HepG2 (cell line): ENCODE measurements around the gene ENTHD1. TPM values are rescaled to one million over a fixed set of nuclear protein-coding genes. Genes with fewer than 3 reads are reported as not detected.

Experiments used
- ATAC-seq: fragments of 200-7000 bp; cut with Tn5 transposase; 3 replicates; pipeline ENCODE4 v1.9.1; 2020; ENCODE audit warnings: mild to moderate bottlenecking, moderate library complexity
- BruUV-seq: library from RNA; stranded (reverse); fragments of 400-500 nt; replicated peaks from 2 replicates; lab custom pipeline; 2021; lab: Mats Ljungman, UMichigan
- CTCF ChIA-PET: fragments of 300-600 bp; formaldehyde crosslinking; extraction: SDS; loops from one replicate; lab custom pipeline; 2021; ENCODE audit warnings: low total read pairs, inconsistent platforms, low intra/inter-chr PET ratio; lab: Yijun Ruan, JAX
- POLR2A ChIA-PET: fragments of 350-600 bp; sonication (Branson Sonifier 250); formaldehyde crosslinking; loops from one replicate; lab custom pipeline; 2020; ENCODE audit warnings: antibody characterized with exemption, inconsistent platforms; lab: Yijun Ruan, JAX
- DNase-seq: peaks from one replicate; pipeline ENCODE4 v3.0.0-alpha.2; 2015; ENCODE audit warnings: low spot score
- FAIRE-seq: peaks from 3 replicates; lab custom pipeline; 2011; peaks lifted over from hg19 to GRCh38; lab: Jason Lieb, UNC
- H2AFZ ChIP-seq: one replicate; pipeline ENCODE4 v1.6.1; 2011; ENCODE audit warnings: low read length, inconsistent platforms
- H3K27ac ChIP-seq: fragments of 300-600 bp; 3 replicates; pipeline ENCODE4 v1.8.0; 2011; ENCODE audit warnings: mixed run types, mild to moderate bottlenecking, mixed read lengths, low read length, inconsistent platforms; ENCODE audit not compliant: insufficient read depth; ENCODE audit errors: extremely low read length
- H3K27me3 ChIP-seq, 2 experiments: fragments of 200-600 bp in 1 of 2; 2 replicates in 1 of 2; 3 replicates in 1 of 2; pipeline versions ENCODE4 v1.6.0 to v1.8.0; 2011; ENCODE audit warnings: low read length in 2 of 2, mild to moderate bottlenecking in 2 of 2, moderate library complexity in 2 of 2, inconsistent platforms in 1 of 2; ENCODE audit not compliant: insufficient read depth in 2 of 2, control insufficient read depth in 1 of 2
- H3K36me3 ChIP-seq, 2 experiments: fragments of 200-600 bp in 1 of 2; replicated peaks in 1 of 2; 2 replicates in 1 of 2; 3 replicates in 1 of 2; pipeline versions ENCODE4 v1.5.1 to v1.8.0; 2011; ENCODE audit warnings: low read length in 2 of 2, inconsistent platforms in 1 of 2; ENCODE audit not compliant: insufficient read depth in 2 of 2, control insufficient read depth in 1 of 2
- H3K4me1 ChIP-seq: 2 replicates; pipeline ENCODE4 v1.5.1; 2012; ENCODE audit warnings: low read length, inconsistent platforms; ENCODE audit not compliant: insufficient read depth
- H3K4me2 ChIP-seq: 2 replicates; pipeline ENCODE4 v1.6.0; 2011; ENCODE audit warnings: low read depth, low read length, inconsistent platforms
- H3K4me3 ChIP-seq, 3 experiments: fragments of 200-600 bp in 1 of 3; sonication (generic), shearing (Covaris generic) in 1 of 3; replicated peaks in 1 of 3; 2 replicates each; pipeline ENCODE4 v1.5.1; 2011 to 2016; ENCODE audit warnings: low read length in 3 of 3, inconsistent platforms in 2 of 3, low read depth in 2 of 3, mild to moderate bottlenecking in 2 of 3, control low read depth in 1 of 3, mixed read lengths in 1 of 3; ENCODE audit not compliant: insufficient read depth in 1 of 3
- H3K79me2 ChIP-seq: one replicate; pipeline ENCODE4 v1.6.1; 2011; ENCODE audit warnings: low read length, inconsistent platforms; ENCODE audit not compliant: insufficient read depth
- H3K9ac ChIP-seq: 2 replicates; pipeline ENCODE4 v1.6.0; 2011; ENCODE audit warnings: mild to moderate bottlenecking, low read depth, low read length, inconsistent platforms; ENCODE audit not compliant: insufficient read depth
- H3K9me3 ChIP-seq: 2 replicates; pipeline ENCODE4 v1.5.1; 2012; ENCODE audit warnings: mild to moderate bottlenecking, low read length
- H4K20me1 ChIP-seq: 2 replicates; pipeline ENCODE4 v1.6.0; 2011; ENCODE audit warnings: inconsistent platforms, mild to moderate bottlenecking, low read length, moderate library complexity; ENCODE audit not compliant: insufficient read depth
- ATRX ChIP-seq: sonication (generic); formaldehyde crosslinking; IDR thresholded peaks from 2 replicates; pipeline ENCODE4 v1.4.0; 2020; ENCODE audit warnings: missing genetic modification reagents, borderline replicate concordance
- BCL6 ChIP-seq: IDR thresholded peaks from 2 replicates; pipeline ENCODE4 v1.6.1; 2016; ENCODE audit warnings: missing genetic modification reagents, missing compliant biosample characterization
- EEA1 ChIP-seq: sonication (generic); formaldehyde crosslinking; IDR thresholded peaks from 2 replicates; pipeline ENCODE4 v1.5.1; 2020; ENCODE audit warnings: mild to moderate bottlenecking, missing genetic modification reagents, borderline replicate concordance
- MLXIP ChIP-seq: sonication (generic); formaldehyde crosslinking; IDR thresholded peaks from 2 replicates; pipeline ENCODE4 v1.9.0; 2021; ENCODE audit warnings: missing genetic modification reagents, borderline replicate concordance
- RARA ChIP-seq: IDR thresholded peaks from 2 replicates; pipeline ENCODE4 v1.6.1; 2016; ENCODE audit warnings: missing genetic modification reagents, missing compliant biosample characterization
- ZHX1 ChIP-seq: sonication (generic); formaldehyde crosslinking; IDR thresholded peaks from 2 replicates; pipeline ENCODE4 v1.8.1; 2022; ENCODE audit warnings: low read depth, mild to moderate bottlenecking, missing genetic modification reagents
- ZNF10 ChIP-seq: sonication (generic); formaldehyde crosslinking; IDR thresholded peaks from 2 replicates; pipeline ENCODE4 v1.4.0; 2020; ENCODE audit warnings: mild to moderate bottlenecking, low read depth, missing genetic modification reagents, borderline replicate concordance
- ZNF546 ChIP-seq: sonication (generic); formaldehyde crosslinking; conservative IDR thresholded peaks from 2 replicates; pipeline ENCODE4 v1.8.1; 2023; ENCODE audit warnings: mild to moderate bottlenecking, missing genetic modification reagents
- ZNF800 ChIP-seq: sonication (generic); formaldehyde crosslinking; IDR thresholded peaks from 2 replicates; pipeline ENCODE4 v1.4.0; 2020; ENCODE audit warnings: missing genetic modification reagents
- WGBS: methylation state at CpG from one replicate; pipeline ENCODE4 v1.1.6; 2017; ENCODE audit warnings: low lambda C conversion rate; 5-methylcytosine and 5-hydroxymethylcytosine counted together
- in situ Hi-C: cut with HindIII; loops from 2 replicates; pipeline ENCODE4 v1.10.0; 2017; ENCODE audit warnings: low pct_unique_long_range_greater_than_20kb; ENCODE audit not compliant: extremely low pct_ligation_motif_present
- intact Hi-C: fragments of 100-400 bp; cut with micrococcal nuclease; formaldehyde crosslinking; loops from one replicate; pipeline ENCODE4 v1.10.0; 2022; ENCODE audit not compliant: unreplicated experiment
- polyA plus RNA-seq, 8 experiments: library from polyadenylated mRNA; depleted of rRNA in 3 of 8; stranded (reverse) in 7 of 8; unstranded in 1 of 8; fragments of >200 nt; fragmentation: Illumina TruSeq in 4 of 8; extraction: Trizol in 4 of 8; gene quantifications; 2 replicates each; pipeline versions ENCODE4 v1.2.1 to v1.2.3, GENCODE V29; 2011 to 2016; ENCODE audit warnings: low read depth in 4 of 8, missing spikeins in 1 of 8, mixed read lengths in 1 of 8; ENCODE audit not compliant: insufficient read depth in 1 of 8
- total RNA-seq, 5 experiments: library from RNA; depleted of rRNA; stranded (reverse); fragments of >200 nt; fragmentation: Illumina TruSeq; extraction: Trizol; gene quantifications; 2 replicates each; pipeline ENCODE4 v1.2.3, GENCODE V29; 2016; ENCODE audit warnings: low read depth in 1 of 5
- TF ChIP-seq, protein P1 (sequence below): sonication (generic); formaldehyde crosslinking; conservative IDR thresholded peaks from 2 replicates; pipeline ENCODE4 v1.4.0; 2020; ENCODE audit warnings: mild to moderate bottlenecking, missing genetic modification reagents, moderate library complexity

ENTHD1 gene
- total and polyA plus RNA-seq, 2 of the 13 experiments (the other 11 are each of a cell fraction or from before 2014, with no cell fraction given), result not detected

DNA sequence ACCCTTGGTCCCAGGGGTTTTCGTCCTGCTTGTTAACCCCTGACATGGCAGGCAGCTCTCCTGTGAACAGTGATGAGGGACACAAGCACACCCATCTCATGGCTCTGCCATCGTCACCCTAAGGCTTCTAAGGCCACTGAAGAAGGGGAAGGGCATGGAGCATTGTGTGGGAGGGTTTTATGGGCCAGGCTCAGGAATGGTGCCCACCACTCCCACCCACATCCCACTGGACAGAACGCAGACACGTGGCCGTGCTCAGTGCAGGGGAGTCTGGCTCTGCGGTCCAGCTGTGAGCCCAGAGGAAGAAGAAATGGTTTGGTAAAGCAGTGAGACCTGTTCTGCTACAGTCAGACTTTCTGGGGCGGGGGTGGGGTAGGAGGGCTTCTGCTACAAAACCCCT is 193.0 kb downstream of the ENTHD1 start (continued):
- TF ChIP-seq ZHX1 (CRISPR knock-in tag) (no peak), ZNF800 (no peak), ZNF10 (CRISPR knock-in tag) (no peak)

DNA sequence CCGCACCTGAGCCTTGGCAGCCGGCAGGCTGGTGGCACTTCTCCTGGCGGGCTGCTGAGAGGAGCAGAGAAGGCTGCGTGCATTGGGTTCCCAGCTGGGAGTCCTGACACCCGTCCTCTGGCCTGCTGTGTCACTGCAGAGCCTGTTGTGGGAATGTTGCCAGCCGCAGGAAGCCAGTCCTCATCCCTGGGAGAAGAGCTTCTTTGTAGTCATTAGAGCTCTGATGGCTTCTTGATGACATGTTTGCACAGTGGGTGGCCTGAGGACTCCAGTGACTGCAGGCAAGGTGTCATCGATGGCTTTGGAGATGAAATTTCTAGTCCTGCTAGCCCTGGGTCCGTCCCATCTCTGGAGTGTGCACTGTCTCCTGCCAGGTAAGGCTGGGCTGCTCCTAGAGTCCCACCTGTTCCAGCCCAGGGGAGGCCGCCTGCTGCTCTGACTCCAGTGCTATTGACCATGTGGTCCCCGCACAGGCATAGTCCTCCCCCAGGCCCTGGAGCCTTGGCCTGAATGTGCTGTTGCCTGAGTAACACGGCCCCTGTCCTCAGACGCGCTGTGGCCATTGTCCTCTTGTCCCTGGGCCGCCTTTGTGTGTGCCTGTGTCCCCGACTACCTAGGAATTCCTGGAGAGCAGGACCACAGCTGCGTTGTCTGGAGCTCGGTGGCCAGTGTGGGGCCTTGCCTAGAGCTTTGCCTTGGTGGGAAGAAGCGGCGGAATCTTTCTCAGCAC is 193.8 kb downstream of the ENTHD1 start:
- in situ Hi-C loops (no loop called here), intact Hi-C loops (no loop called here)
- CTCF ChIA-PET, result no interaction called here
- Histone ChIP-seq H3K4me3 (no peak overlapping the region), H2AFZ (no peak overlapping the region), H3K9me3 (no peaks in the 10 kb centered on the region), H3K27ac (no peak overlapping the region), H3K79me2 (no peaks in the 10 kb centered on the region), H3K36me3 (no peaks in the 10 kb centered on the region), H3K9ac (no peak overlapping the region), H4K20me1 (0 out of 2 replicates have a peak, but pooled peaks cover 2% of the 10 kb centered on the region), H3K4me2 (no peak overlapping the region), H3K27me3 (peaks cover 10 to 47% of the 10 kb centered on the region in 2 experiments), H3K4me1 (no peaks in the 10 kb centered on the region)
- no TSS peak for BruUV-seq
- DNase-seq, result no peak
- no peak for ATAC-seq
- POLR2A ChIA-PET, result no interaction called here
- no peak for FAIRE-seq
- whole genome bisulfite sequencing, result 13% methylated on average over 8 of the region's 19 CpGs
- TF ChIP-seq, protein P1, sequence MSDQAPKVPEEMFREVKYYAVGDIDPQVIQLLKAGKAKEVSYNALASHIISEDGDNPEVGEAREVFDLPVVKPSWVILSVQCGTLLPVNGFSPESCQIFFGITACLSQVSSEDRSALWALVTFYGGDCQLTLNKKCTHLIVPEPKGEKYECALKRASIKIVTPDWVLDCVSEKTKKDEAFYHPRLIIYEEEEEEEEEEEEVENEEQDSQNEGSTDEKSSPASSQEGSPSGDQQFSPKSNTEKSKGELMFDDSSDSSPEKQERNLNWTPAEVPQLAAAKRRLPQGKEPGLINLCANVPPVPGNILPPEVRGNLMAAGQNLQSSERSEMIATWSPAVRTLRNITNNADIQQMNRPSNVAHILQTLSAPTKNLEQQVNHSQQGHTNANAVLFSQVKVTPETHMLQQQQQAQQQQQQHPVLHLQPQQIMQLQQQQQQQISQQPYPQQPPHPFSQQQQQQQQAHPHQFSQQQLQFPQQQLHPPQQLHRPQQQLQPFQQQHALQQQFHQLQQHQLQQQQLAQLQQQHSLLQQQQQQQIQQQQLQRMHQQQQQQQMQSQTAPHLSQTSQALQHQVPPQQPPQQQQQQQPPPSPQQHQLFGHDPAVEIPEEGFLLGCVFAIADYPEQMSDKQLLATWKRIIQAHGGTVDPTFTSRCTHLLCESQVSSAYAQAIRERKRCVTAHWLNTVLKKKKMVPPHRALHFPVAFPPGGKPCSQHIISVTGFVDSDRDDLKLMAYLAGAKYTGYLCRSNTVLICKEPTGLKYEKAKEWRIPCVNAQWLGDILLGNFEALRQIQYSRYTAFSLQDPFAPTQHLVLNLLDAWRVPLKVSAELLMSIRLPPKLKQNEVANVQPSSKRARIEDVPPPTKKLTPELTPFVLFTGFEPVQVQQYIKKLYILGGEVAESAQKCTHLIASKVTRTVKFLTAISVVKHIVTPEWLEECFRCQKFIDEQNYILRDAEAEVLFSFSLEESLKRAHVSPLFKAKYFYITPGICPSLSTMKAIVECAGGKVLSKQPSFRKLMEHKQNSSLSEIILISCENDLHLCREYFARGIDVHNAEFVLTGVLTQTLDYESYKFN (CRISPR knock-in tag), result no peak
- TF ChIP-seq MLXIP, result no peak
- peak; percentile 90 for TF ChIP-seq BCL6 (CRISPR knock-in tag)
- no peak for TF ChIP-seq ATRX
- TF ChIP-seq RARA, result no peak
- TF ChIP-seq ZNF546 (CRISPR knock-in tag), result no peak
- TF ChIP-seq EEA1 (CRISPR knock-in tag), result no peak
